Stimulated activated CD4-positive, alpha-beta T cell treated with anti-CD3 and anti-CD28 coated beads, Interleukin-2, amount 100 ng/mL, for 4 hours (primary cell): Measurements from ENCODE around the gene DHX16.

Source experiments
- DNase-seq: peaks from one replicate; pipeline ENCODE4 v3.0.0-alpha.2; 2020; ENCODE audit warnings: low read depth

The DHX16 gene

GRCh38 chr6:30691208-30691847, 18.5 kb upstream of the DHX16 start:
- DNase-seq, result no peak

GRCh38 chr6:30690403-30691207, 17.8 kb upstream of the DHX16 start, which contains the start of gene NRM:
Gene NRM (minus strand): TSS chr6:30690984. CDS start chr6:30690974, 10 bp downstream.
- peak; percentile 59 for DNase-seq

GRCh38 chr6:30689985-30690384, 17.2 kb upstream of the DHX16 start:
- DNase-seq, result no peak

GRCh38 chr6:30689022-30689865, 16.4 kb upstream of the DHX16 start:
- no peak for DNase-seq

- no peak for DNase-seq
Observed at GRCh38 chr6:30688569-30688968, 15.8 kb upstream of the DHX16 start.

GRCh38 chr6:30687659-30688431, 15.0 kb upstream of the DHX16 start:
- DNase-seq, result no peak

GRCh38 chr6:30686908-30687658, 14.3 kb upstream of the DHX16 start:
- peak; percentile 71 for DNase-seq

GRCh38 chr6:30686009-30686907, 13.5 kb upstream of the DHX16 start, which contains the start of gene PPP1R18:
Gene PPP1R18 (minus strand): TSS chr6:30686645. CDS start chr6:30686018, 627 bp downstream.
- DNase-seq, result peak; percentile 87

- DNase-seq, result no peak
Observed at GRCh38 chr6:30685157-30686008, 12.6 kb upstream of the DHX16 start.

GRCh38 chr6:30684386-30685156, 11.8 kb upstream of the DHX16 start:
- DNase-seq, result peak; percentile 47

GRCh38 chr6:30683980-30684338, 11.2 kb upstream of the DHX16 start:
- no peak for DNase-seq

- DNase-seq, result no peak
Observed at GRCh38 chr6:30683183-30683979, 10.6 kb upstream of the DHX16 start.

GRCh38 chr6:30682143-30683117, 9.6 kb upstream of the DHX16 start:
- DNase-seq, result peak; percentile 86

- DNase-seq, result no peak
Observed at GRCh38 chr6:30681766-30682142, 8.9 kb upstream of the DHX16 start.

GRCh38 chr6:30679765-30680535, 7.1 kb upstream of the DHX16 start:
- no peak for DNase-seq
